IMR-90 (cell line): ENCODE measurements around the gene CYB5R2.

Experiments used
- CTCF ChIP-seq: conservative IDR thresholded peaks from 2 replicates; pipeline ENCODE4 v1.5.1; 2012; ENCODE audit warnings: mild to moderate bottlenecking, low read depth, low read length, improper control_type of control experiment
- RCOR1 ChIP-seq: IDR thresholded peaks from 2 replicates; pipeline ENCODE4 v1.6.1; 2012; ENCODE audit warnings: mild to moderate bottlenecking, low read length, improper control_type of control experiment; ENCODE audit not compliant: insufficient replicate concordance

- TF ChIP-seq CTCF (no peak), RCOR1 (no peak)
Measured at GRCh38 chr11:7636350-7636749, 37.0 kb downstream of the CYB5R2 start.
